ENCODE measurements around the gene ZNF70. TPM values are rescaled to one million over a fixed set of nuclear protein-coding genes. Genes with fewer than 3 reads are reported as not detected.

Gene ZNF70
- total and polyA plus RNA-seq, 10 of the 15 experiments (the other 5 are each of a cell fraction or from before 2014, with no cell fraction given), result 0.15 to 2.3 (median 0.85) TPM

GRCh38 chr22:23779731-23780130 lies 28.8 kb upstream of the ZNF70 start:
- ChIA-PET CTCF (interaction anchor here (1.7 kb wide), 1 partner anchor 10 kb away, joined by 3 read pairs; no protein-coding TSS in a partner anchor), SMC1A (ENCODE audit: uncharacterized antibody, unreplicated experiment) (no interaction called here), RAD21 (ENCODE audit: unreplicated experiment) (no interaction called here), POLR2A (no interaction called here)
- Histone ChIP-seq H3K27me3 (replicated peaks in 1 of 2; ENCODE audit: control insufficient read depth in 2 of 2, insufficient read depth in 2 of 2, low read length in 1 of 2) (peaks cover 0 to 2% of the 10 kb centered on the region in 2 experiments; a peak in 1 of 4 replicates), H3K9me3 (replicated peaks; ENCODE audit: control insufficient read depth, insufficient read depth, low read length) (no peaks in the 10 kb centered on the region), H3K9ac (ENCODE audit: control insufficient read depth, insufficient read depth, low read length) (no peak overlapping the region), H3K4me1 (ENCODE audit: control insufficient read depth, insufficient read depth, low read length) (no peaks in the 10 kb centered on the region), H3K27ac (ENCODE audit: control insufficient read depth, insufficient read depth) (no peak overlapping the region), H4K20me1 (ENCODE audit: control insufficient read depth, insufficient read depth) (no peaks in the 10 kb centered on the region), H2AFZ (ENCODE audit: control insufficient read depth, low read depth, low read length) (no peak overlapping the region), H3K4me2 (ENCODE audit: control insufficient read depth, insufficient read depth) (no peak overlapping the region), H3K36me3 (ENCODE audit: control insufficient read depth in 2 of 2, insufficient read depth in 2 of 2, low read length in 1 of 2) (no peaks in the 10 kb centered on the region), H3K4me3 (no peak overlapping the region), H3K79me2 (ENCODE audit: control insufficient read depth, insufficient read depth, low read length) (no peaks in the 10 kb centered on the region)
- WGBS (ENCODE audit: insufficient coverage, insufficient replicate concordance, low lambda C conversion rate, missing lambda C conversion rate), result 30% methylated on average over 5 of the region's 5 CpGs
- DNase-seq (ENCODE audit: low read depth, low spot score) (no peak), ATAC-seq (no peak), FAIRE-seq (no peak)
- BruUV-seq (replicated peaks), result no TSS peak
- in situ Hi-C loops (cut with MboI) (no loop called here), intact Hi-C loops (cut with micrococcal nuclease; ENCODE audit: unreplicated experiment) (no loop called here)
- TF ChIP-seq CEBPZ (IDR thresholded peaks at IDR 0.05; ENCODE audit: low read depth, low read length) (no peak), ETV6 (conservative IDR thresholded peaks at IDR 0.05 in 1 of 2, IDR thresholded peaks at IDR 0.05 in 1 of 2; ENCODE audit: borderline replicate concordance in 1 of 2, low read depth in 1 of 2) (no peak), RAD51 (IDR thresholded peaks at IDR 0.05) (no peak), E2F4 (IDR thresholded peaks at IDR 0.05; ENCODE audit: low read depth, low read length) (no peak), CTCF (IDR thresholded peaks at IDR 0.05 in 2 of 3, conservative IDR thresholded peaks at IDR 0.05 in 1 of 3; ENCODE audit: control insufficient read depth in 2 of 3, extremely low read depth in 1 of 3, insufficient read depth in 1 of 3, low read depth in 3 of 3, low read length in 3 of 3) (no peak), RELB (IDR thresholded peaks at IDR 0.05; ENCODE audit: low read depth) (no peak), CHD2 (IDR thresholded peaks at IDR 0.05; ENCODE audit: borderline replicate concordance, low read depth, low read length) (no peak), POLR2A (IDR thresholded peaks at IDR 0.05; ENCODE audit: low read depth, low read length) (no peak), TCF7 (IDR thresholded peaks at IDR 0.05; ENCODE audit: borderline replicate concordance) (no peak)
- TF ChIP-seq, protein P1, sequence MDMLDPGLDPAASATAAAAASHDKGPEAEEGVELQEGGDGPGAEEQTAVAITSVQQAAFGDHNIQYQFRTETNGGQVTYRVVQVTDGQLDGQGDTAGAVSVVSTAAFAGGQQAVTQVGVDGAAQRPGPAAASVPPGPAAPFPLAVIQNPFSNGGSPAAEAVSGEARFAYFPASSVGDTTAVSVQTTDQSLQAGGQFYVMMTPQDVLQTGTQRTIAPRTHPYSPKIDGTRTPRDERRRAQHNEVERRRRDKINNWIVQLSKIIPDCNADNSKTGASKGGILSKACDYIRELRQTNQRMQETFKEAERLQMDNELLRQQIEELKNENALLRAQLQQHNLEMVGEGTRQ (IDR thresholded peaks at IDR 0.05; ENCODE audit: borderline replicate concordance, low read depth, low read length), result no peak
- TF ChIP-seq, protein P2, sequence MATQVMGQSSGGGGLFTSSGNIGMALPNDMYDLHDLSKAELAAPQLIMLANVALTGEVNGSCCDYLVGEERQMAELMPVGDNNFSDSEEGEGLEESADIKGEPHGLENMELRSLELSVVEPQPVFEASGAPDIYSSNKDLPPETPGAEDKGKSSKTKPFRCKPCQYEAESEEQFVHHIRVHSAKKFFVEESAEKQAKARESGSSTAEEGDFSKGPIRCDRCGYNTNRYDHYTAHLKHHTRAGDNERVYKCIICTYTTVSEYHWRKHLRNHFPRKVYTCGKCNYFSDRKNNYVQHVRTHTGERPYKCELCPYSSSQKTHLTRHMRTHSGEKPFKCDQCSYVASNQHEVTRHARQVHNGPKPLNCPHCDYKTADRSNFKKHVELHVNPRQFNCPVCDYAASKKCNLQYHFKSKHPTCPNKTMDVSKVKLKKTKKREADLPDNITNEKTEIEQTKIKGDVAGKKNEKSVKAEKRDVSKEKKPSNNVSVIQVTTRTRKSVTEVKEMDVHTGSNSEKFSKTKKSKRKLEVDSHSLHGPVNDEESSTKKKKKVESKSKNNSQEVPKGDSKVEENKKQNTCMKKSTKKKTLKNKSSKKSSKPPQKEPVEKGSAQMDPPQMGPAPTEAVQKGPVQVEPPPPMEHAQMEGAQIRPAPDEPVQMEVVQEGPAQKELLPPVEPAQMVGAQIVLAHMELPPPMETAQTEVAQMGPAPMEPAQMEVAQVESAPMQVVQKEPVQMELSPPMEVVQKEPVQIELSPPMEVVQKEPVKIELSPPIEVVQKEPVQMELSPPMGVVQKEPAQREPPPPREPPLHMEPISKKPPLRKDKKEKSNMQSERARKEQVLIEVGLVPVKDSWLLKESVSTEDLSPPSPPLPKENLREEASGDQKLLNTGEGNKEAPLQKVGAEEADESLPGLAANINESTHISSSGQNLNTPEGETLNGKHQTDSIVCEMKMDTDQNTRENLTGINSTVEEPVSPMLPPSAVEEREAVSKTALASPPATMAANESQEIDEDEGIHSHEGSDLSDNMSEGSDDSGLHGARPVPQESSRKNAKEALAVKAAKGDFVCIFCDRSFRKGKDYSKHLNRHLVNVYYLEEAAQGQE (IDR thresholded peaks at IDR 0.05; ENCODE audit: low read depth, low read length), result no peak
